Brain microvascular endothelial cell (primary cell): ENCODE measurements around the gene RNF217.

Experiments used
- DNase-seq: peaks from one replicate; pipeline ENCODE4 v3.0.0-alpha.2; 2020
- H3K27ac ChIP-seq: fragments of 250-450 bp; sonication (Bioruptor Pico); 2 replicates; pipeline ENCODE4 v1.5.1; 2020; ENCODE audit warnings: mild to moderate bottlenecking, moderate library complexity
- H3K27me3 ChIP-seq: fragments of 250-450 bp; sonication (Bioruptor Pico); replicated peaks from 2 replicates; pipeline ENCODE4 v1.5.1; 2020; ENCODE audit warnings: mild to moderate bottlenecking
- H3K36me3 ChIP-seq: fragments of 250-450 bp; sonication (Bioruptor Pico); replicated peaks from 2 replicates; pipeline ENCODE4 v1.5.1; 2020; ENCODE audit warnings: mild to moderate bottlenecking
- H3K4me3 ChIP-seq: 2 replicates; pipeline ENCODE4 v1.5.1; 2011; ENCODE audit warnings: low read depth, mild to moderate bottlenecking, control low read depth, low read length, moderate library complexity
- CTCF ChIP-seq: IDR thresholded peaks from 2 replicates; pipeline ENCODE4 v1.5.1; 2011; ENCODE audit warnings: low read depth, mild to moderate bottlenecking, moderate library complexity, low read length, control low read depth, inconsistent platforms; ENCODE audit errors: missing control alignments
- in situ Hi-C: cut with HindIII; loops from 2 replicates; pipeline ENCODE4 v1.10.0; 2017; ENCODE audit warnings: low sequenced_read_pairs, low pct_ligation_motif_present

The RNF217 gene

GRCh38 chr6:124993327-124993726 lies 31.1 kb downstream of the RNF217 start:
- Histone ChIP-seq H3K4me3 (no peak overlapping the region), H3K27me3 (no peaks in the 10 kb centered on the region), H3K36me3 (peaks cover 3% of the 10 kb centered on the region), H3K27ac (no peak overlapping the region)
- DNase-seq, result no peak
- TF ChIP-seq CTCF, result no peak
- in situ Hi-C loops, result no loop called here

GRCh38 chr6:124994648-124995047 lies 32.4 kb downstream of the RNF217 start:
- Histone ChIP-seq H3K27me3 (no peaks in the 10 kb centered on the region), H3K4me3 (no peak overlapping the region), H3K27ac (no peak overlapping the region), H3K36me3 (peaks cover 3% of the 10 kb centered on the region)
- DNase-seq, result no peak
- in situ Hi-C loops, result no loop called here
- no peak for TF ChIP-seq CTCF

- no peak for DNase-seq
- Histone ChIP-seq H3K27me3 (no peaks in the 10 kb centered on the region), H3K27ac (peak overlapping the region; percentile 58), H3K4me3 (no peak overlapping the region), H3K36me3 (peaks cover 3% of the 10 kb centered on the region)
- TF ChIP-seq CTCF, result no peak
- in situ Hi-C loops, result no loop called here
Observed at GRCh38 chr6:124995131-124995530, 32.9 kb downstream of the RNF217 start.

- peak overlapping the region; percentile 58 for H3K27ac ChIP-seq
Observed at GRCh38 chr6:124995645-124996325, 33.5 kb downstream of the RNF217 start.

GRCh38 chr6:124996411-124996810 lies 34.2 kb downstream of the RNF217 start:
- H3K27ac ChIP-seq, result no peak overlapping the region
- TF ChIP-seq CTCF, result no peak
- H3K27me3 ChIP-seq, result no peaks in the 10 kb centered on the region
- no peak for DNase-seq
- in situ Hi-C loops, result no loop called here
- H3K4me3 ChIP-seq, result no peak overlapping the region
- peaks cover 3% of the 10 kb centered on the region for H3K36me3 ChIP-seq

More at GRCh38 chr6:124995645-124996325, 33.5 kb downstream of the RNF217 start:
- H3K4me3 ChIP-seq, result no peak overlapping the region
- DNase-seq, result no peak
- no peaks in the 10 kb centered on the region for H3K27me3 ChIP-seq
- peaks cover 3% of the 10 kb centered on the region for H3K36me3 ChIP-seq
- in situ Hi-C loops, result no loop called here
- no peak for TF ChIP-seq CTCF

GRCh38 chr6:124997196-124997875 lies 35.1 kb downstream of the RNF217 start:
- DNase-seq, result no peak
- in situ Hi-C loops, result no loop called here
- H3K4me3 ChIP-seq, result no peak overlapping the region
- H3K36me3 ChIP-seq, result peaks cover 3% of the 10 kb centered on the region
- TF ChIP-seq CTCF, result no peak
- H3K27ac ChIP-seq, result no peak overlapping the region
- no peaks in the 10 kb centered on the region for H3K27me3 ChIP-seq
